Measurements from ENCODE around the gene FAM227B. TPM values are rescaled to one million over a fixed set of nuclear protein-coding genes. Genes with fewer than 3 reads are reported as not detected.
"Not testable (repeated sequence)": the region's sequence is repeated elsewhere in the genome, so short reads cannot be mapped to it uniquely, and the experiment has no call there.

Gene FAM227B, protein sequence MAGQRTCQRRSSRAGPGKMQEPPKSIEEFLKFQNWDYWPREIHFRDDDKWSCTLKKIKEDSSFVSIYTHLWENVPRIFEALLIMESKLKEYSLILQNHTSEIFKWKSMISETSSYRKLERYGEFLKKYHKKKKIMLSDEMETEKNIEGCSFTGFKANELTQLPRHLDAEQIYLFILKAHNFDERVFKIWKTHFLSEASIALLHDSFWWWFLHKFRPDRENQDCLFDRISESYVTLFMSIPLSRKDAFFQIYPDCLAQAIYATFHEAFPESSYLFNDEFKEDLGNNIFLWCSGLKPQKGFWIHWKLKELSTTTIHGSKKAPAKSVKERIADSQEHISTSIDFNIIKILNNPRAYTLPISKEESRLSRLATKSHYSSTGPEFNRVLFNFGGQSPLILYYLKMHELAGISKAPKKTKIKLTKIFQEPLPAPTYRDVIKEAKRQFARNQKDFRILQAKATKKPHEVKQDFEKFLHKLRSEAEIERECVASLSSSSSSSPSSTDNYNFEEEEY
- polyA plus RNA-seq: 3.7 to 7.2 TPM (median 7.2 TPM) in 3 replicates
- polyA plus RNA-seq (2011; ENCODE audit: low read depth): 0.80 TPM
- polyA plus RNA-seq (2011; cell fraction: cytosol; rRNA removed): 4.7 and 8.0 TPM in 2 replicates
- 3.9 and 4.4 TPM in 2 replicates for polyA plus RNA-seq (2011; cell fraction: nucleus; rRNA removed)
- 5.0 TPM in 2 replicates for polyA plus RNA-seq (2012; ENCODE audit: low replicate concordance)
- 2.6 to 6.9 TPM in 2 of 3 replicates, not detected in the other for polyA minus RNA-seq
- polyA minus RNA-seq (2011; cell fraction: cytosol; rRNA and poly(A)+ RNA removed): 4.6 TPM
- polyA minus RNA-seq (2011; cell fraction: nucleus; rRNA and poly(A)+ RNA removed): 5.7 and 7.7 TPM in 2 replicates

DNA sequence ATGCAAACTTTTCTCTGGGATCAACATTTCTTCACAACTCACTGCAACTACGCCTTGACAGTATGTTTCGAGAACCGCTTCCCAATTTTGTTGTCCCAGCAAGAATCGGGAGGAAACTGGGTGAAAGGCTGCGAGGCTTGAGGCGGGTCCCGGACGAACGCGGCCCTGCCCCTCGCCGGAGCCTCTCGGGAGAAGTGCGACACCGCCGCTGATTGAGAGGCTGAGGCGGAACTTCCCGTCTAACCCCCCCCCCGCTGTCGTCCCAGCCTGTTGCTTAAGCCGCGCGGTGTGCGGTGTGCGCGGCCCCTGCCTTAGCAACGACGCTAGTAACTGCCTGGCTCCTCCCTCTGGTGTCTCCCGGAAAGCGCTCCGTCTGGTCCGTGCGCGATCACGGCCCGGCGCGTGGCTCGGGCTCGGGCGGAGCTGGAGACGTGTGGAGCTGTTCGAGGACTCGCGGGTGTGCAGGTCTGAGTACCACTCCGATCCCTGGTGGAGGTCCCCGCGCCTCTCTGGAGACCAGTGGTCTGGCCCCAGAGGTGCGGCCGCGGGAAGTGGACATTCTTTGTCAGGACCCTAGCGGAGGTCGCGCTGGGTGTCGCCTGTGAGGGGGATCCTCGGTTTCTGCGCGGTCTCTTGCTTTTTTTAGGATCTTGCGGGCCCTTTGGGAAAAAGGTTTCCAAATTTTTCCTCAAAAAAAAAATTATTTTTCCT is at the start of gene FAM227B, which contains the start of gene DTWD1:
Gene FAM227B, minus strand, starts transcription at position 161 of the 711 bp plus-strand sequence. CDS start 5,647 bp downstream, outside the sequence.
Gene DTWD1, plus strand, starts transcription at position 391 of the 711 bp plus-strand sequence. CDS start 4,120 bp downstream, outside the sequence.
- Histone ChIP-seq H3K4me3 (ENCODE audit: control insufficient read depth in 2 of 3, extremely low read depth in 1 of 3, insufficient read depth in 2 of 3, low read depth in 1 of 3, low read length in 3 of 3) (peak within 1 kb of the TSS; percentile 76 to 94 (median 94)), H3K4me2 (ENCODE audit: control insufficient read depth, extremely low read depth, insufficient read depth, low read depth, low read length) (peak within 1 kb of the TSS; percentile 98), H3K4me1 (ENCODE audit: control insufficient read depth, extremely low read depth, insufficient read depth, low read length) (peaks cover 13% of the 10 kb centered on the region), H3K9ac (ENCODE audit: control insufficient read depth, extremely low read depth, insufficient read depth, low read length) (peak within 1 kb of the TSS; percentile 94), H3K27me3 (ENCODE audit: control insufficient read depth, extremely low read depth, insufficient read depth, low read length) (no peaks in the 10 kb centered on the region), H3K9me1 (ENCODE audit: control insufficient read depth, extremely low read depth, insufficient read depth, low read length) (no peaks in the 10 kb centered on the region), H3K36me3 (ENCODE audit: control insufficient read depth in 2 of 2, extremely low read depth in 1 of 2, insufficient read depth in 2 of 2, low read length in 2 of 2) (peaks cover 4 to 8% of the 10 kb centered on the region in 2 experiments), H2AFZ (ENCODE audit: control insufficient read depth, low read length) (peak within 1 kb of the TSS; percentile 98), H4K20me1 (ENCODE audit: control insufficient read depth, extremely low read depth, insufficient read depth, low read length) (no peaks in the 10 kb centered on the region), H3K9me3 (ENCODE audit: control insufficient read depth, low read depth, low read length) (peaks cover 4% of the 10 kb centered on the region), H3K79me2 (ENCODE audit: control insufficient read depth, insufficient read depth, low read length) (peaks cover 31% of the 10 kb centered on the region), H3K27ac (ENCODE audit: control insufficient read depth, insufficient read depth, low read length) (peak within 1 kb of the TSS; percentile 93)
- TF ChIP-seq, protein P1, sequence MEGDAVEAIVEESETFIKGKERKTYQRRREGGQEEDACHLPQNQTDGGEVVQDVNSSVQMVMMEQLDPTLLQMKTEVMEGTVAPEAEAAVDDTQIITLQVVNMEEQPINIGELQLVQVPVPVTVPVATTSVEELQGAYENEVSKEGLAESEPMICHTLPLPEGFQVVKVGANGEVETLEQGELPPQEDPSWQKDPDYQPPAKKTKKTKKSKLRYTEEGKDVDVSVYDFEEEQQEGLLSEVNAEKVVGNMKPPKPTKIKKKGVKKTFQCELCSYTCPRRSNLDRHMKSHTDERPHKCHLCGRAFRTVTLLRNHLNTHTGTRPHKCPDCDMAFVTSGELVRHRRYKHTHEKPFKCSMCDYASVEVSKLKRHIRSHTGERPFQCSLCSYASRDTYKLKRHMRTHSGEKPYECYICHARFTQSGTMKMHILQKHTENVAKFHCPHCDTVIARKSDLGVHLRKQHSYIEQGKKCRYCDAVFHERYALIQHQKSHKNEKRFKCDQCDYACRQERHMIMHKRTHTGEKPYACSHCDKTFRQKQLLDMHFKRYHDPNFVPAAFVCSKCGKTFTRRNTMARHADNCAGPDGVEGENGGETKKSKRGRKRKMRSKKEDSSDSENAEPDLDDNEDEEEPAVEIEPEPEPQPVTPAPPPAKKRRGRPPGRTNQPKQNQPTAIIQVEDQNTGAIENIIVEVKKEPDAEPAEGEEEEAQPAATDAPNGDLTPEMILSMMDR (optimal IDR thresholded peaks at IDR 0.05 in 1 of 3, IDR thresholded peaks at IDR 0.05 in 1 of 3, conservative IDR thresholded peaks at IDR 0.05 in 1 of 3; ENCODE audit: extremely low read depth in 1 of 3, insufficient read depth in 2 of 3, low read length in 3 of 3): peak in 1 of 3 experiments; percentile 9
- TF ChIP-seq EZH2 (IDR thresholded peaks at IDR 0.05; ENCODE audit: low read length): no peak
- peak; percentile 55 for DNase-seq (ENCODE audit: low read depth, low spot score)
- dilution Hi-C loops (cut with MboI; ENCODE audit: extremely low pct_ligation_motif_present, low sequenced_read_pairs): no loop called here
- FAIRE-seq: no peak

DNA sequence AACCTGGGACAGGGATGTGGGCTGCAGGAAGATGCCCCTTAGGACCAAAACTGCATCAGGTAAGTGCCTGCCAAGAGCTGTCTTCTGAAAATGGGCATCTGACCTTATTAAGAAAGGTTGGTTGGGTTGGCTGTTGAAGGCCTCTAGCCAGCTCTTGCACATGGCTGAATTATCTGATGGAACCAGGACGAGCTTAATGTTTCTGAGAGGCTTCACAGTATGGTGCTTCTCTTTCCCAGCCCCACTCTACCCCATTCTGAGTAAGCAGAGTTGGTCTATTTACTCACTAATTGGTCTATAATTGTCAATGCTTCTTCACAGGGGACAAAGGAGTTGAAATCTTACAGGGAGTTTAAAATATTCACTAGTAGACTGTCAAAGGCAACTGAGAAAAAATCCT is 48.7 kb upstream of the FAM227B start:
- H3K9me1 ChIP-seq (ENCODE audit: control insufficient read depth, extremely low read depth, insufficient read depth, low read length): no peaks in the 10 kb centered on the region
- TF ChIP-seq, protein P1 (optimal IDR thresholded peaks at IDR 0.05 in 1 of 3, IDR thresholded peaks at IDR 0.05 in 1 of 3, conservative IDR thresholded peaks at IDR 0.05 in 1 of 3; ENCODE audit: extremely low read depth in 1 of 3, insufficient read depth in 2 of 3, low read length in 3 of 3): no peak
- TF ChIP-seq EZH2 (IDR thresholded peaks at IDR 0.05; ENCODE audit: low read length): no peak
- H2AFZ ChIP-seq (ENCODE audit: control insufficient read depth, low read length): no peak overlapping the region
- FAIRE-seq (no peak), DNase-seq (ENCODE audit: low read depth, low spot score) (no peak)
- dilution Hi-C loops (cut with MboI; ENCODE audit: extremely low pct_ligation_motif_present, low sequenced_read_pairs): no loop called here
- no peak overlapping the region for H3K27ac ChIP-seq (ENCODE audit: control insufficient read depth, insufficient read depth, low read length)
- H3K36me3 ChIP-seq (ENCODE audit: control insufficient read depth in 2 of 2, extremely low read depth in 1 of 2, insufficient read depth in 2 of 2, low read length in 2 of 2): no peaks in the 10 kb centered on the region
- peaks cover 1% of the 10 kb centered on the region for H3K4me1 ChIP-seq (ENCODE audit: control insufficient read depth, extremely low read depth, insufficient read depth, low read length)
- H4K20me1 ChIP-seq (ENCODE audit: control insufficient read depth, extremely low read depth, insufficient read depth, low read length): no peaks in the 10 kb centered on the region
- no peak overlapping the region for H3K4me3 ChIP-seq (ENCODE audit: control insufficient read depth in 2 of 3, extremely low read depth in 1 of 3, insufficient read depth in 2 of 3, low read depth in 1 of 3, low read length in 3 of 3)
- H3K27me3 ChIP-seq (ENCODE audit: control insufficient read depth, extremely low read depth, insufficient read depth, low read length): no peaks in the 10 kb centered on the region
- H3K4me2 ChIP-seq (ENCODE audit: control insufficient read depth, extremely low read depth, insufficient read depth, low read depth, low read length): no peak overlapping the region
- no peaks in the 10 kb centered on the region for H3K9me3 ChIP-seq (ENCODE audit: control insufficient read depth, low read depth, low read length)
- H3K79me2 ChIP-seq (ENCODE audit: control insufficient read depth, insufficient read depth, low read length): no peaks in the 10 kb centered on the region
- H3K9ac ChIP-seq (ENCODE audit: control insufficient read depth, extremely low read depth, insufficient read depth, low read length): no peak overlapping the region

DNA sequence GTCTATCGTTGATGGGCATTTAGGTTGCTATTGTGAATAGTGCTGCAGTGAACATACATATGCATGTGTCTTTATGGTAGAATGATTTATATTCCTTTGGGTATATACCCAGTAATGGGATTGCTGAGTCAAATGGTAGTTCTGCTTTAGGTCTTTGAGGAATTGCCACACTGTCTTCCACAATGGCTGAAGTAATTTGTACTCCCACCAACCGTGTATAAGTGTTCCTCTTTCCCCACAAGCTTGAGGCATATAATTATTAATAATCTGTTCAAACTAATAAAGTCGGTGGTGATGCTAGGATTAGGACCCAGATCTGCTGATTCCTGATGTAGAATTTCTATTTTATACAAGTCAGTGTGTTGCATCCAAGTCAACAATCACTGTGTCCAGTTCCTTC is 45.9 kb upstream of the FAM227B start:
- H3K9me1 ChIP-seq (ENCODE audit: control insufficient read depth, extremely low read depth, insufficient read depth, low read length); H3K9ac ChIP-seq (ENCODE audit: control insufficient read depth, extremely low read depth, insufficient read depth, low read length); H3K27ac ChIP-seq (ENCODE audit: control insufficient read depth, insufficient read depth, low read length); H3K79me2 ChIP-seq (ENCODE audit: control insufficient read depth, insufficient read depth, low read length); H3K4me1 ChIP-seq (ENCODE audit: control insufficient read depth, extremely low read depth, insufficient read depth, low read length); DNase-seq (ENCODE audit: low read depth, low spot score); H3K27me3 ChIP-seq (ENCODE audit: control insufficient read depth, extremely low read depth, insufficient read depth, low read length); H4K20me1 ChIP-seq (ENCODE audit: control insufficient read depth, extremely low read depth, insufficient read depth, low read length); dilution Hi-C loops (cut with MboI; ENCODE audit: extremely low pct_ligation_motif_present, low sequenced_read_pairs); H3K9me3 ChIP-seq (ENCODE audit: control insufficient read depth, low read depth, low read length); FAIRE-seq; H3K4me2 ChIP-seq (ENCODE audit: control insufficient read depth, extremely low read depth, insufficient read depth, low read depth, low read length); H2AFZ ChIP-seq (ENCODE audit: control insufficient read depth, low read length); H3K4me3 ChIP-seq (ENCODE audit: control insufficient read depth in 2 of 3, extremely low read depth in 1 of 3, insufficient read depth in 2 of 3, low read depth in 1 of 3, low read length in 3 of 3); H3K36me3 ChIP-seq (ENCODE audit: control insufficient read depth in 2 of 2, extremely low read depth in 1 of 2, insufficient read depth in 2 of 2, low read length in 2 of 2): not testable (repeated sequence)
